Neuron (in vitro differentiated cells): ENCODE results near the gene SOAT1.

ENCODE experiments used
- H2AFZ ChIP-seq: one replicate; pipeline ENCODE4 v1.6.1; 2013; ENCODE audit warnings: low read depth, mild to moderate bottlenecking, inconsistent platforms, low read length, moderate library complexity
- H3K27me3 ChIP-seq: one replicate; pipeline ENCODE4 v1.6.1; 2013; ENCODE audit warnings: low read length; ENCODE audit not compliant: insufficient read depth
- H3K36me3 ChIP-seq: one replicate; pipeline ENCODE4 v1.6.1; 2013; ENCODE audit warnings: low read length; ENCODE audit not compliant: insufficient read depth
- H3K4me1 ChIP-seq: one replicate; pipeline ENCODE4 v1.6.1; 2013; ENCODE audit warnings: low read length; ENCODE audit not compliant: insufficient read depth
- H3K4me3 ChIP-seq: 2 replicates; pipeline ENCODE4 v1.5.1; 2013; ENCODE audit warnings: mild to moderate bottlenecking, low read length, moderate library complexity
- H3K9me3 ChIP-seq: one replicate; pipeline ENCODE4 v1.6.1; 2013; ENCODE audit warnings: low read length

SOAT1 gene

DNA sequence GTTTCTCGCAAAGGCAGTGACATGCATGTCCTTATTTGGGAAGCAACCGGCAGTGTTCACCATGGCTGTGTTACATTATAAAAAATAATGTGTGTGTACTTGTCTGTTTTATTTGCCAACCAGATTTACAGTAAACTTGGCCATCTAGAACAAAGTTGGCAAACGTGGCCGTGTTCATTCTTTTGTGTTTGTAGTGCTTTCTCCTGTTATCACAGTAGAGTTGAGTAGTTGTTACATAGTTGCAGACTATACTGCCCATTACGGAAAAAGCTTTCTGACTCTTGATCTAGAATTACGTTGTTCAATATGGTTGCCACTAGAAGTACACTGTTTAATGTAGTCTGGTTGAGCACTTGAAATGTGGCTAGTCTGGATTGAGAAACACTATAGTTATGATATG, 19.4 kb downstream of the SOAT1 start:
- H3K36me3 ChIP-seq: peaks cover 3% of the 10 kb centered on the region
- no peaks in the 10 kb centered on the region for H3K4me1 ChIP-seq

DNA sequence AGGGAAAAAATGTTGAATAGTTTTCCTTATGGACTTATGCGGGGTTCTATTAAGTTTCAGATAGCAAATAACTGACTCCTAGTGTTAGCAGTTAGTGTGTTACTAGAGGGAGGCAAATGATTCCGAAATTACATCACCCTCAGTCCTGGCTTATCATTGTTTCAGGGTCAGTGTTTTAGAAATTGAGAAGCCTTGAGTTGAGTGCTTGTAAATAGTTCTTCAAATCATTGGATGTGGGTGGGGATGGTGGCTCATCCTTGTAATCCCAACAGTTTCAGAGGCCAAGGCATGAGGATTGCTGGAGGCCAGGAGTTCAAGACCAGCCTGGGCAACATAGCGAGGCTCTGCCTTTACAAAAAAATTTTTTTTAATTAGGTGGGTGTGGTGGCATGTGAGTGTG, 21.3 kb downstream of the SOAT1 start:
- H3K4me3 ChIP-seq: no peak overlapping the region
- peaks cover 3% of the 10 kb centered on the region for H3K36me3 ChIP-seq
- no peaks in the 10 kb centered on the region for H3K27me3 ChIP-seq
- H3K4me1 ChIP-seq: peaks cover 5% of the 10 kb centered on the region
- no peak overlapping the region for H2AFZ ChIP-seq
- H3K9me3 ChIP-seq: peaks cover 3% of the 10 kb centered on the region

More for the DNA sequence above, 19.4 kb downstream of the SOAT1 start:
- H3K4me3 ChIP-seq: no peak overlapping the region
- no peaks in the 10 kb centered on the region for H3K9me3 ChIP-seq
- no peak overlapping the region for H2AFZ ChIP-seq
- H3K27me3 ChIP-seq: no peaks in the 10 kb centered on the region

DNA sequence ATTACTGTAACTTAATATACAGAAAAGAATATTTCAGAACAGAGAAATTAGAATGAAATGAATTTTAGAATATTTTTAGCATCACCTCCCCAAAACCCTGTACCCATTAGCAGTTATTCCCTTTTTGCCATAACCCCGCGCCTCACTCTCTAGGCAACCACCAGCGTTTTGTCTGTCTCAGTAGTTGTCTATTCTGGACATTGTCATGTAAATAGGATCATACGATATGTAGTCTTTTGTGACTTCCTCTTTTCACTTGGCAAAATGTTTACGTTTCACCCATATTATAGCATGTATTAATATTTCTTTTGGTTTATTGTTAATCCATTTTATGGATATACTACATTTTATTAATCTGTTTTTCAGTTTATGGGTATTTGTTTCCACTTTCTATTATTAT, 24.9 kb downstream of the SOAT1 start:
- peaks cover 5% of the 10 kb centered on the region for H3K4me1 ChIP-seq
- no peak overlapping the region for H2AFZ ChIP-seq
- H3K4me3 ChIP-seq: no peak overlapping the region
- peaks cover under 1% of the 10 kb centered on the region for H3K36me3 ChIP-seq
- no peaks in the 10 kb centered on the region for H3K27me3 ChIP-seq
- H3K9me3 ChIP-seq: peaks cover 3% of the 10 kb centered on the region

DNA sequence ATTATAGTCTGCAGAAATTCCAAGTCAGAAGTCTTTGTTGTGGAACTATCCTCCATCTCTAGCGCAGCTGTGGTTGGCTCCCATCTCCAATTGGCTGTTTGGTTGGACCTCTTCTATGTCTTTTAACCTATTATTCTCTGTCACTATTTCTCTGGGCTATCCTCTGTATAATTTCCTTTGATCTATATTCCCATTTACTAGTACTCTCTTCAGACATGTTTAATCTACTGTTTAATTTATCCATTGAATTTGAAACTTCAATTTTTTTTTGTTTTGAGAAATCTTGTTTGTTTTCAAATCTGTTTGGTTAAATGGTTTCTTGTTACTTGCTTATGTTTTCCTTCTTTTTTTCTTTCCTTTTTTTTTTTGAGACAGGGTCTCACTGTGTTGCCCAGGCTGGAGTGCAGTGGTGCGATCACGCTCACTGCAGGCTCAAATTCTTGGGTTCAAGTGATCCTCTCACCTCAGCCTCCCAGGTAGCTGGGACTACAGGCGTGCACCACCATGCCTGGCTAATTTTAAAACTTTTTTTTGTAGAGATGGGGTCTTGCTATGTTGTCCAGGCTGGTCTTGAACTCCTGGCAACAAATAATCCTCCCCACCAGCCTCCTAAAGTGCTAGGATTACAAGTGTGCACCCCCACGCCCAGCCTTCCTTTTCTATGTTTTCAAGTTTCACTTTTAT, 28.1 kb downstream of the SOAT1 start:
- Histone ChIP-seq H3K4me3 (no peak overlapping the region), H3K36me3 (peaks cover 8% of the 10 kb centered on the region), H3K4me1 (peaks cover 5% of the 10 kb centered on the region), H2AFZ (no peak overlapping the region), H3K9me3 (peaks cover 3% of the 10 kb centered on the region), H3K27me3 (no peaks in the 10 kb centered on the region)

DNA sequence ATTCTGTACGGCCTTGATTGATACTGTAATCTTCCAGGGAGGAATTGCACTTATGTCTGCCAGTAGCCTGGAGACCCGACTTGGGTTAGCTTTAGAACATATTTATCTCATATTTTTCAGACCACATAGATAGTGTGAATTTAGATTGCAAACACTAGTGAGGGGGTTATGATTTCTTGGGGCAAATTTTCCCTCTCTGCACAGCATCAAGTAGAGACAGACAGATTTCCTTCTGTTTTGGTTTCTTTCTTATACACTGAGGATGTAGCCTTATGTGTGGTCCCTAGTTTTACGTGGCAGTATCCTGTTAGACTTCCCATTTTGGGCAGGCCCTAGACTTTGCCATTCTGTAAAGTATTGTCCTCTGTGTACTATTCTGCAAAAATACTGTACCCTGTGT, 29.0 kb downstream of the SOAT1 start:
- H3K4me3 ChIP-seq: no peak overlapping the region
- no peaks in the 10 kb centered on the region for H3K27me3 ChIP-seq
- H3K36me3 ChIP-seq: peaks cover 8% of the 10 kb centered on the region
- H2AFZ ChIP-seq: no peak overlapping the region
- H3K9me3 ChIP-seq: peaks cover 3% of the 10 kb centered on the region
- peaks cover 5% of the 10 kb centered on the region for H3K4me1 ChIP-seq

DNA sequence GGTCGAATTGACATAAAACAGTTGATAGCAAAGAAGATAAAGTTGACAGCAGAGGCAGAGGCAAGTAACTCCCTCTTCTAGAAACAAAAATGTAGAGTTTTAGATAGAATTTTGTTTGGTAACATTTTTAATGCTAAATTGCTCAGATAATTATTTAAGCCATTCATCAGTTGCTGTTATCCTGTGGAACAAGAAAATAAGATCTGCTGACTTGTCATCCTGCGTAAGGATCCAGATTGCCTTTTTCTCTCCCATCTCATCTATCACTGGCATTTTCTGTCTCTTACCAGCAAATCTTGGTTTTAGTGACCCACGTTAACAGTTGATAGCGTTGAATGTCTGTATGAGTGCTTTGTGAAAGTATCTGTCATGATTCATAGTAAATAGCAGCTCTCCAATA, 29.8 kb downstream of the SOAT1 start:
- Histone ChIP-seq H3K36me3 (peaks cover 8% of the 10 kb centered on the region), H3K4me1 (peaks cover 5% of the 10 kb centered on the region), H3K9me3 (peaks cover 3% of the 10 kb centered on the region), H2AFZ (no peak overlapping the region), H3K4me3 (no peak overlapping the region), H3K27me3 (no peaks in the 10 kb centered on the region)

DNA sequence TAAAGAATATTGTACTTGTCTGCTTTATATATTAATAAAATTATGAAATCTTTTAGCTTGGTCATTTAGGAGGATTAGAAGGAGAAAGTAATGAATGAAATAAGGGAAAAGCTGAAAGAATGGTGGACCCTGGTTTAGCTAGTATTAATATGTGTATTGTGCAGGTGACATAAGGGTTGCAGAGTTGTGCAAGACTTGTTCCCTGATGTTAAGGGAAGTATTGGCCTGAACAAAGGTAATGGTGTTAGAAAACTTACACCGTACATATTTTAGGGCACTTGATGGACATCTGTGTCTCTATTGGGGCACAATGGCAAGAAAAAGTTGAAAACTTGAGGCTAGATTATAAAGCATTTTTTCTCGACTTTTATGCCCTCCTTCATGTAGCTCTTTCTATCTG, 32.2 kb downstream of the SOAT1 start:
- no peak overlapping the region for H3K4me3 ChIP-seq

DNA sequence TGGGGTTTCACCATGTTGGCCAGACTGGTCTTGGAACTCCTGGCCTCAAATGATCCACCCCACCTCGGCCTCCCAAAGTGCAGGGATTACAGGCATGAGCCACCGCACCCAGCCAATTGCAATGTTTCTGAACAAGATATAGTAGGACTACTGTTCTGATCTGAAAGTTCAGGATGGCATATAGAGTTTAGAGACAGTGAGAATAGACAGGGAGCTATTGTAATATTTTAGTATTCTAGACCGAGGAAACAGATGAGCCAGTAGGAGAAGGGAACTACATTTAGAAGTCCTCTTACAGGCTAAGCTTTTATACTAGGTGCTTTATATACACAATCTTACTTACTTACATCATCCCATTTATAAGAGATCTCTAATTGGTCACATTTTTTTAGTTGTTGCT, 33.1 kb downstream of the SOAT1 start:
- no peak overlapping the region for H3K4me3 ChIP-seq
- peaks cover 3% of the 10 kb centered on the region for H3K9me3 ChIP-seq
- H3K4me1 ChIP-seq: no peaks in the 10 kb centered on the region
- H3K36me3 ChIP-seq: peaks cover 8% of the 10 kb centered on the region
- no peaks in the 10 kb centered on the region for H3K27me3 ChIP-seq
- no peak overlapping the region for H2AFZ ChIP-seq

More for the DNA sequence above, 32.2 kb downstream of the SOAT1 start:
- no peaks in the 10 kb centered on the region for H3K4me1 ChIP-seq
- H2AFZ ChIP-seq: no peak overlapping the region
- H3K27me3 ChIP-seq: no peaks in the 10 kb centered on the region
- H3K9me3 ChIP-seq: peaks cover 3% of the 10 kb centered on the region
- H3K36me3 ChIP-seq: peaks cover 8% of the 10 kb centered on the region

DNA sequence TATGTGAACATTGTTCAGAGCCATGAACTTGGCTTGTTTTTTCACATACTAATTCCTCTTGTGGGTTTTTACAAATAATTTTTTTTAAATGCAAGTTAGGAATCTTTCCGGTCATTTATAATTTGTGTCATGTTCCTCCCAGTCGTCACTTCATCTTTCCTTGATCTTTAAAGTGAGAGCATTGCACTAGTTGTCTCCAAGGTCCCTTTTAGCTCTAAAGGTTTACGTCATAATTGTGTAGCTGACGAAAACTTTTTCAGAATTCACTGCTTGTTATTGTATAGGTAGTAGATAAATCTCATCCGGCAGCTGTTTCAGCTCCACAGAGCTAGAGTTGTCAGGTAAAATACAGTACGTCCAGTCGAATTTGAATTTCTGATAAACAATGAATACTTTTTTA, 33.6 kb downstream of the SOAT1 start:
- Histone ChIP-seq H3K4me3 (no peak overlapping the region), H3K9me3 (peaks cover 3% of the 10 kb centered on the region), H3K36me3 (peaks cover 8% of the 10 kb centered on the region), H3K27me3 (no peaks in the 10 kb centered on the region), H2AFZ (no peak overlapping the region), H3K4me1 (no peaks in the 10 kb centered on the region)

DNA sequence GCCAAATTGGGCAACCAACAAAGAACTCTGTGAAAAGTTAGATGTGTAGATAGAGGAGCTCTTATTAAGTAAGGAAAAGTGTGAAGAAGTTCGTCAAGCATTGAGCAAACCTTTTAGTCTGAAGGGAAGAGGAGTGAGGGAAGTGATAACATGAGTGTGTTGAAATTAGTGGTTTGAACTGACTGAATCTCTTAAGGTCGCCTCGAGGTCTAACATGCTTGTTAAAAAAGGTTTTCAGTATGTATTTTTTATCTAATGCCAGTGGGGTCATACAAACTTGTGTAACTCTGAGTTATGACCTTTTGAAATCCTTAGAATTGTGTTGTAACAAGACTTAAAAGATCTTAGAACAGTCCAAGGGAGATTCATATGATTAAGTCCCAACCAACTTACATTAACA, 34.1 kb downstream of the SOAT1 start:
- Histone ChIP-seq H3K27me3 (no peaks in the 10 kb centered on the region), H3K9me3 (peaks cover 3% of the 10 kb centered on the region), H3K4me1 (no peaks in the 10 kb centered on the region), H3K36me3 (peaks cover 8% of the 10 kb centered on the region), H2AFZ (no peak overlapping the region), H3K4me3 (no peak overlapping the region)

DNA sequence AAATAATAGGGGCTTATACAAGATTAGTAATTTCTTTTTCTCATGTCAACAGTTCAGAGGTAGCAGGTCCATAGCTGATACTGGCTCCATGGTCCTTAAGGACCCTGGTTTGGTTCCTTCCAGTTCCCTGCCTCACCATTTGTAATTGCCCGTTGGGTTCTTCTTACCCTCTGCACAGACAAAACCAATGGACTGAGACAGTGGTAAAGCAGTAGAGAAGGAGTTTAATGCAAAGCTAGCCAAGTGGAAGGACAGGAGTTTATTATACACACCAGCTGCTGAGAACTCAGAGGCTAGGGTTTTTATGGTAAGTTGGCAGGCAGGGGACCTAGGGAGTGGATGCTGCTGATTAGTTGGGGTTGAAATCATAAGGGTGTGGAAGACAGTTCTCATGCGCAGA, 36.3 kb downstream of the SOAT1 start:
- Histone ChIP-seq H3K4me3 (no peak overlapping the region), H3K36me3 (no peaks in the 10 kb centered on the region), H2AFZ (no peak overlapping the region), H3K27me3 (no peaks in the 10 kb centered on the region), H3K4me1 (no peaks in the 10 kb centered on the region), H3K9me3 (peaks cover 3% of the 10 kb centered on the region)

DNA sequence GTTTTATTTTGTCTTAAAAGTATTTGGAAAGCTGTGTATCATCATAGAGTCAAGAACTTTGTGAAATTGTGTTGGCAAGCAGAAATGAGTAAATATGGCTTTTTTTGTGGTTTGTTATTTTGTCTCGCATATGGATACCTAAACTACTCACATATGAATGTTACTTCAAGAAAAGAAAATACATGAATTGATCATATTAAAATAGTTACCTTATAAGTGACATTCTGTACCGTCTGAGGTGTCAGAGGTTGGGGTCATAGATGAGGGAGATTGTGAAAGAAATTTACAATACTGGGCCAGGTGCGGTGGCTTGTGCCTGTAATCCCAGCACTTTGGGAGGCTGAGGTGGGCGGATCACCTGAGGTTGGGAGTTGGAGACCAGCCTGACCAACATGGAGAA, 40.8 kb downstream of the SOAT1 start:
- Histone ChIP-seq H3K27me3 (no peaks in the 10 kb centered on the region), H3K4me3 (no peak overlapping the region), H2AFZ (no peak overlapping the region), H3K4me1 (no peaks in the 10 kb centered on the region), H3K9me3 (peaks cover 3% of the 10 kb centered on the region), H3K36me3 (peaks cover 6% of the 10 kb centered on the region)

DNA sequence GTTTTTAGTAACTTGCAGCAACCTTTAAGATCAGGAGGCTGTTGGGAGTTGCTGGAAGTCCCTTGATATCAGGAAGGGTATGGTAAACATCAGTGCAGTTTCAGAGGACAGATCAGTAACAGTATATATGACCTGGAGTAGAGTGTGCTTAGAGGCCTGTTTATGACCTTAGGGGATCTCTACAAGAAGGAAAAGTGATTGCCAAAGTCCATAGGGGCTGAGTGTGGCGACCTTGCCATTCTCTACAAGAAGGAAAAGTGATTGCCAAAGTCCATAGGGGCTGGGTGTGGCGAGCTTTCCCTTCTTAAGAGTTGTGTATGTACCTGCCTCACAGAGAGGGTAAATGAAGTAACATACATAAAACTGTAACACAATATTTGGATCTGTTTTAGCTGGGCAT, 43.7 kb downstream of the SOAT1 start:
- H3K9me3 ChIP-seq: no peaks in the 10 kb centered on the region
- no peaks in the 10 kb centered on the region for H3K4me1 ChIP-seq
- H3K4me3 ChIP-seq: no peak overlapping the region
- H3K27me3 ChIP-seq: no peaks in the 10 kb centered on the region
- H3K36me3 ChIP-seq: peaks cover 12% of the 10 kb centered on the region
- no peak overlapping the region for H2AFZ ChIP-seq

DNA sequence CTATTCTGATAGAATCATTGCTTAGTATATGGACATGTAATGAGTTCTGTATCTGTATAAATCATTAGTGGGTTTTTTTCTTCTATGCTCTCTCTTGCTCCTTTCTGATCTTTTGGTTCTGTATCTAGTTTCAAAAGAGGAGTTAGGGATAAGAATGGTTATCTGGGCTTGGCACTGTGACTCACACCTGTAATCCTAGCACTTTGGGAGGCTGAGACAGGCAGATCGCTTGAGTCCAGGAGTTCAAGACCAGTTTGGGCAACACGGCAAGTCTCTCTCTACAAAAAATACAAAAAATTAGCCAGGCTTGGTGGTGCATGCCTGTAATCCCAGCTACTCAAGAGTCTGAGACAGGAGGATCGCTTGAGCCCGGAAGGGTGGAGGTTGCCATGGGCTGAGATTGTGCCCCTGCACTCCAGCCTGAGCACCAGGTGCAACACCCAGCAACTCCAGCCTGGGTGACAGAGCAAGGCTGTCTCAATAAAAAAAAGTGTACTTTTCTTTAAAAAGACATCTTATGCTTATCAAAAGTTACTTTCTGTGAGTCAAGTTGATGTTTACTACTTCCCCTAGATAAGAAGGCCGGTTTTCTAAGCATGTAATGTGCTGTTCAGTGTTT, 44.5 kb downstream of the SOAT1 start:
- Histone ChIP-seq H3K4me1 (no peaks in the 10 kb centered on the region), H2AFZ (no peak overlapping the region), H3K27me3 (no peaks in the 10 kb centered on the region), H3K36me3 (peaks cover 12% of the 10 kb centered on the region), H3K9me3 (no peaks in the 10 kb centered on the region), H3K4me3 (no peak overlapping the region)
